GM12878 (cell line): ENCODE measurements around the gene UNC13A.

Experiments used
- CEBPB ChIP-seq, 2 experiments: fragments of 150-350 bp in 1 of 2; IDR thresholded peaks; 2 replicates each; pipeline ENCODE4 v1.6.1; 2012 to 2014; ENCODE audit warnings: low read depth in 2 of 2, low read length in 2 of 2, borderline replicate concordance in 1 of 2, inconsistent platforms in 1 of 2
- CREB1 ChIP-seq: IDR thresholded peaks from 2 replicates; pipeline ENCODE4 v1.6.1; 2012; ENCODE audit warnings: low read depth, mild to moderate bottlenecking, inconsistent platforms
- EP300 ChIP-seq, 2 experiments: fragments of 150-350 bp in 1 of 2; IDR thresholded peaks; 2 replicates each; pipeline ENCODE4 v1.6.1; 2011 to 2012; ENCODE audit warnings: low read depth in 2 of 2, low read length in 2 of 2, borderline replicate concordance in 1 of 2, improper control_type of control experiment in 1 of 2, inconsistent platforms in 1 of 2; ENCODE audit not compliant: control insufficient read depth in 1 of 2
- EZH2 ChIP-seq: IDR thresholded peaks from 2 replicates; pipeline ENCODE4 v1.6.1; 2012; ENCODE audit warnings: low read depth, mild to moderate bottlenecking, control low read depth, inconsistent platforms, low read length, borderline replicate concordance; ENCODE audit not compliant: control insufficient read depth
- PAX8 ChIP-seq: fragments of 450-650 bp; IDR thresholded peaks from 2 replicates; pipeline ENCODE4 v1.6.1; 2017; ENCODE audit warnings: mild to moderate bottlenecking, moderate library complexity
- POLR2A ChIP-seq: IDR thresholded peaks from 2 replicates; pipeline ENCODE4 v1.6.1; 2011; ENCODE audit warnings: low read depth, mild to moderate bottlenecking, low read length
- PRDM15 ChIP-seq: fragments of 450-650 bp; formaldehyde crosslinking; IDR thresholded peaks from 2 replicates; pipeline ENCODE4 v1.4.0; 2020; ENCODE audit warnings: mild to moderate bottlenecking, moderate library complexity
- RAD21 ChIP-seq: IDR thresholded peaks from 2 replicates; pipeline ENCODE4 v1.6.1; 2011; ENCODE audit warnings: mild to moderate bottlenecking, low read depth, low read length, moderate library complexity; ENCODE audit not compliant: insufficient read depth
- RELA ChIP-seq: fragments of 450-650 bp; IDR thresholded peaks from 2 replicates; pipeline ENCODE4 v1.8.0; 2014; ENCODE audit warnings: borderline replicate concordance; ENCODE audit not compliant: partially characterized antibody
- SP1 ChIP-seq: IDR thresholded peaks from one replicate; pipeline ENCODE4 v1.6.1; 2011; ENCODE audit warnings: low read depth, low read length
- STAT1 ChIP-seq: fragments of 450-650 bp; conservative IDR thresholded peaks from 2 replicates; pipeline ENCODE4 v1.6.1; 2014; ENCODE audit warnings: antibody characterized with exemption, mild to moderate bottlenecking
- ZBTB11 ChIP-seq: fragments of 450-650 bp; formaldehyde crosslinking; IDR thresholded peaks from 2 replicates; pipeline ENCODE4 v1.5.0; 2022; ENCODE audit warnings: mild to moderate bottlenecking, missing genetic modification characterization
- TF ChIP-seq, protein P1 (sequence below), 3 experiments: IDR thresholded peaks in 2 of 3; conservative IDR thresholded peaks in 1 of 3; 2 replicates each; pipeline ENCODE4 v1.5.1; 2011; ENCODE audit warnings: low read depth in 3 of 3, low read length in 3 of 3, mild to moderate bottlenecking in 3 of 3, control low read depth in 2 of 3, moderate library complexity in 2 of 3, inconsistent platforms in 1 of 3, mixed read lengths in 1 of 3; ENCODE audit not compliant: control insufficient read depth in 2 of 3, insufficient read depth in 1 of 3; ENCODE audit errors: extremely low read depth in 1 of 3
- TF ChIP-seq, protein P2 (sequence below): fragments of 450-650 bp; IDR thresholded peaks from 2 replicates; pipeline ENCODE4 v1.6.1; 2017; ENCODE audit warnings: mild to moderate bottlenecking

- TF ChIP-seq POLR2A (no peak), PAX8 (no peak), EZH2 (no peak), CEBPB (IDR thresholded peaks at IDR 0.05; ENCODE audit: borderline replicate concordance in 1 of 2, low read depth in 2 of 2, low read length in 2 of 2) (no peak), SP1 (no peak), CREB1 (no peak), PRDM15 (CRISPR knock-in tag) (no peak), STAT1 (no peak), ZBTB11 (CRISPR knock-in tag) (no peak), EP300 (IDR thresholded peaks at IDR 0.05; ENCODE audit: borderline replicate concordance in 1 of 2, control insufficient read depth in 1 of 2, low read depth in 2 of 2, low read length in 2 of 2) (no peak), RELA (no peak), RAD21 (no peak)
- TF ChIP-seq, protein P1, sequence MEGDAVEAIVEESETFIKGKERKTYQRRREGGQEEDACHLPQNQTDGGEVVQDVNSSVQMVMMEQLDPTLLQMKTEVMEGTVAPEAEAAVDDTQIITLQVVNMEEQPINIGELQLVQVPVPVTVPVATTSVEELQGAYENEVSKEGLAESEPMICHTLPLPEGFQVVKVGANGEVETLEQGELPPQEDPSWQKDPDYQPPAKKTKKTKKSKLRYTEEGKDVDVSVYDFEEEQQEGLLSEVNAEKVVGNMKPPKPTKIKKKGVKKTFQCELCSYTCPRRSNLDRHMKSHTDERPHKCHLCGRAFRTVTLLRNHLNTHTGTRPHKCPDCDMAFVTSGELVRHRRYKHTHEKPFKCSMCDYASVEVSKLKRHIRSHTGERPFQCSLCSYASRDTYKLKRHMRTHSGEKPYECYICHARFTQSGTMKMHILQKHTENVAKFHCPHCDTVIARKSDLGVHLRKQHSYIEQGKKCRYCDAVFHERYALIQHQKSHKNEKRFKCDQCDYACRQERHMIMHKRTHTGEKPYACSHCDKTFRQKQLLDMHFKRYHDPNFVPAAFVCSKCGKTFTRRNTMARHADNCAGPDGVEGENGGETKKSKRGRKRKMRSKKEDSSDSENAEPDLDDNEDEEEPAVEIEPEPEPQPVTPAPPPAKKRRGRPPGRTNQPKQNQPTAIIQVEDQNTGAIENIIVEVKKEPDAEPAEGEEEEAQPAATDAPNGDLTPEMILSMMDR (IDR thresholded peaks at IDR 0.05 in 2 of 3, conservative IDR thresholded peaks at IDR 0.05 in 1 of 3; ENCODE audit: control insufficient read depth in 2 of 3, extremely low read depth in 1 of 3, insufficient read depth in 1 of 3, low read depth in 3 of 3, low read length in 3 of 3), result no peak
- TF ChIP-seq, protein P2, sequence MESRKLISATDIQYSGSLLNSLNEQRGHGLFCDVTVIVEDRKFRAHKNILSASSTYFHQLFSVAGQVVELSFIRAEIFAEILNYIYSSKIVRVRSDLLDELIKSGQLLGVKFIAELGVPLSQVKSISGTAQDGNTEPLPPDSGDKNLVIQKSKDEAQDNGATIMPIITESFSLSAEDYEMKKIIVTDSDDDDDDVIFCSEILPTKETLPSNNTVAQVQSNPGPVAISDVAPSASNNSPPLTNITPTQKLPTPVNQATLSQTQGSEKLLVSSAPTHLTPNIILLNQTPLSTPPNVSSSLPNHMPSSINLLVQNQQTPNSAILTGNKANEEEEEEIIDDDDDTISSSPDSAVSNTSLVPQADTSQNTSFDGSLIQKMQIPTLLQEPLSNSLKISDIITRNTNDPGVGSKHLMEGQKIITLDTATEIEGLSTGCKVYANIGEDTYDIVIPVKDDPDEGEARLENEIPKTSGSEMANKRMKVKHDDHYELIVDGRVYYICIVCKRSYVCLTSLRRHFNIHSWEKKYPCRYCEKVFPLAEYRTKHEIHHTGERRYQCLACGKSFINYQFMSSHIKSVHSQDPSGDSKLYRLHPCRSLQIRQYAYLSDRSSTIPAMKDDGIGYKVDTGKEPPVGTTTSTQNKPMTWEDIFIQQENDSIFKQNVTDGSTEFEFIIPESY, result no peak
Measured at GRCh38 chr19:17599780-17600179, 88.4 kb downstream of the UNC13A start.
